ENCODE data around the gene CRACR2B. TPM values are rescaled to one million over a fixed set of nuclear protein-coding genes. Genes with fewer than 3 reads are reported as not detected.

The CRACR2B gene
- total RNA-seq, 4 donors from 2014 or later, result 3.3 to 4.5 (median 4.0) TPM

DNA sequence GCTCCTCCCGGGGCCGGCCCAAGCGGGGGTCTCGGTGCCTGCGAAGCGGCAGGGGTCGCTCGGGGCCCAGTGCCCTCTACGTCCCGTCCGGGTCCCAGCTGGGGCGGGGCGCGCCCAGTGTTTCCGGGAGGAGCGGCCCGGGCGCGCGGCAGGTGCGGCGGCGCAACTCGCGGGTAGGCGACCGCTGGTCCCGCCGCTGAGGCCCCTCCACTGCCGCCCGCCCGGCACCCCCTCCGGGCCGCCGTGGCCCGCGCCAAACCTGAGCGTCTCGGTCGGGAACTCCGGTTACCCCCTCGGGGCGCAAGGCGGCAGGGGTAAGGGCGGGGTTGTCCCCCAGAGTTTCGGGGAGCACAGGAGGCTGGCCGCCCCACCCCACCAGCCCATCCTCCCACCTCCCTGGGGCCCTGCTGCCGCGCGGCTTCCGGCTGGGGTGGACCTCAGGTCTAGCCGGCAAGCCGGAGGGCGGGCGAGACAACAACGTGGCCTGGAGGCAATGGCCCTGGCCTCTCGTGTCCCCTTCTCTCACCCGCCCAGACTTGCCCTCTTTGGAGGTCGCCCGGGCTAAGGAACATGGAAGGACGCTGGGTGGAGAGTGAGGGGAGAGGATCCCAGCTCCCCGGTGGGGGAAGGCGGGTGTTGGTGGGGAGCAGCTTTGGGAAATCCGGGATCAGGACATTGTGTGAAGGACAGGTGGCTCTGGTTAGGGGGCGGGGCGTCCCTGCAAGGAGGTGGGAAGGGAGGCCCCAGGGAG lies 398 bp upstream of the CRACR2B start:
- H3K4me3 ChIP-seq, result peak overlapping the region; percentile 28 to 51 (median 46)
- peaks cover 8 to 38% of the 10 kb centered on the region in 2 donors for H3K4me1 ChIP-seq
- peaks cover 18 to 40% (median 38%) of the 10 kb centered on the region in 3 donors for H3K27me3 ChIP-seq
- peaks cover 0 to 27% of the 10 kb centered on the region in 2 donors for H3K36me3 ChIP-seq
- ATAC-seq, result no peak
- intact Hi-C loops (cut with DNase I; ENCODE audit: low total_unique reads) (no loop called here), in situ Hi-C loops (cut with MboI; ENCODE audit: low sequenced_read_pairs in 4 of 4) (no loop called here)
- H3K27ac ChIP-seq, result peak overlapping the region; percentile 52 to 75 (median 68)
- H3K9me3 ChIP-seq, result no peaks in the 10 kb centered on the region
- DNase-seq, result no peak
- TF ChIP-seq, protein P1, sequence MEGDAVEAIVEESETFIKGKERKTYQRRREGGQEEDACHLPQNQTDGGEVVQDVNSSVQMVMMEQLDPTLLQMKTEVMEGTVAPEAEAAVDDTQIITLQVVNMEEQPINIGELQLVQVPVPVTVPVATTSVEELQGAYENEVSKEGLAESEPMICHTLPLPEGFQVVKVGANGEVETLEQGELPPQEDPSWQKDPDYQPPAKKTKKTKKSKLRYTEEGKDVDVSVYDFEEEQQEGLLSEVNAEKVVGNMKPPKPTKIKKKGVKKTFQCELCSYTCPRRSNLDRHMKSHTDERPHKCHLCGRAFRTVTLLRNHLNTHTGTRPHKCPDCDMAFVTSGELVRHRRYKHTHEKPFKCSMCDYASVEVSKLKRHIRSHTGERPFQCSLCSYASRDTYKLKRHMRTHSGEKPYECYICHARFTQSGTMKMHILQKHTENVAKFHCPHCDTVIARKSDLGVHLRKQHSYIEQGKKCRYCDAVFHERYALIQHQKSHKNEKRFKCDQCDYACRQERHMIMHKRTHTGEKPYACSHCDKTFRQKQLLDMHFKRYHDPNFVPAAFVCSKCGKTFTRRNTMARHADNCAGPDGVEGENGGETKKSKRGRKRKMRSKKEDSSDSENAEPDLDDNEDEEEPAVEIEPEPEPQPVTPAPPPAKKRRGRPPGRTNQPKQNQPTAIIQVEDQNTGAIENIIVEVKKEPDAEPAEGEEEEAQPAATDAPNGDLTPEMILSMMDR (IDR thresholded peaks at IDR 0.05 in 4 of 5, conservative IDR thresholded peaks at IDR 0.05 in 1 of 5), result no peak
- no peak for TF ChIP-seq POLR2A (IDR thresholded peaks at IDR 0.05)

DNA sequence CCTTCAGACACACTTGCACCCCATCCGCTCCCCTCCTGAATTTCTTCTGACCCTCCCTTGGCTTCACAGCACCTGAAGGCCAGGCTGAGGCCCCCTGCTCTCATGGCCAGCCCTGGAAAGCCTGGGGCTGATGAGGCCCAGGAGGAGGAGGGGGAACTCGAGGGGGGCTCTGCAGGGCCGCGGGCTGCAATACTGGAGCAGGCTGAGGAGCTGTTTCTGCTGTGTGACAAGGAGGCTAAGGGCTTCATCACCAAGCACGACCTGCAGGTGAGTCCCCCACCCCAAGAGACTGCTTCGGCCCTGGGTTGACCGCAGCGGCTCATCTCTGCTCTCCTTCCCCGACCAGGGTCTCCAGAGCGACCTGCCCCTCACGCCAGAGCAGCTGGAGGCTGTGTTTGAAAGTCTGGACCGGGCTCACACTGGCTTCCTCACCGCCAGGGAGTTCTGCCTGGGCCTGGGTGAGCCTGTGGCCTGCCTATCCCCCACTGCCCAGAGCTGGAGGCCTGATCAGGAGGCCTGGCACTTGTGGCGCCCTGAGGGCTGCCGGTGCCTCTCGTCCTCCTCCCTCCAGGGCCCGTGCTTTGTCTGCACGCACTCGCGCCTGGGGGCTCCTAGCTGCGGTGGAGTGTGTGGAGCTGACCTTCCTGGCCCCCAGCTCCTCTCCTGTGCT lies 922 bp downstream of the CRACR2B start:
- Histone ChIP-seq H3K4me1 (peaks cover 7 to 37% of the 10 kb centered on the region in 2 donors), H3K27ac (peak overlapping the region; percentile 20 to 75 (median 68)), H3K4me3 (peak overlapping the region; percentile 37 to 59 (median 47)), H3K27me3 (peaks cover 18 to 40% (median 38%) of the 10 kb centered on the region in 3 donors), H3K9me3 (no peaks in the 10 kb centered on the region), H3K36me3 (peaks cover 0 to 20% of the 10 kb centered on the region in 2 donors)
- intact Hi-C loops (cut with DNase I; ENCODE audit: low total_unique reads), result no loop called here
- no peak for TF ChIP-seq POLR2A (IDR thresholded peaks at IDR 0.05)
- TF ChIP-seq, protein P1 (IDR thresholded peaks at IDR 0.05 in 4 of 5, conservative IDR thresholded peaks at IDR 0.05 in 1 of 5), result no peak
- no peak for DNase-seq
- in situ Hi-C loops (cut with MboI; ENCODE audit: low sequenced_read_pairs in 4 of 4), result no loop called here
- no peak for ATAC-seq

DNA sequence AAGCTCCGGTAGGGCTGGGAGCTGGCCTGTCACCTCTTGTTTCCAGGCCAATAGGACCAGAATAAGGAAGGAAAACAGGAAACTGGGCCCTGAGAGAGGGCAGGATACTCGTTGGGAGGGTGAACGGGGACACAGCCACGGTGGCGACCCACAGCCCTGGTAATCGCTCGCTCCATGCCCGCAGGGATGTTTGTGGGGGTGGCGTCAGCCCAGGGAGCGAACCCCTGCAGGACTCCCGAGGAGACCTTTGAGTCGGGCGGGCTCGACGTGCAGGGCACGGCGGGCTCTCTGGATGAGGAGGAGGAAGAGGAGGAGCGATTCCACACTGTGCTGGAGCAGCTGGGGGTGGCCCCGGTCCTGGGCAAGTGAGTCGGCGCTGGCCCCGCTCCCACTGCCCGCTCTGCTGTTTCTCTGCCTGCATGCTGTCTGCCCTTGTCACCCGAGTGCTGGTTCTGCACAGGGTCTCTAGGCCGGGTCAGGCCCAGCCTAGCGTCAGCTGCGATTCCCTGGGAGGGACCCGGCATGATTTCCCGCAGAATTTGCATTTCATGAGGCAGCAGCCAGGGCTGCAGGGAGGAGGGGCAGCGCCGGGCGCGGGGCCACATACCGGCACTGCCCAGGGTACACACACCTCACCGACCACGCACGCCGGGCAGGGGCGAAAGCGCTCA lies 1.6 kb downstream of the CRACR2B start:
- TF ChIP-seq, protein P1 (IDR thresholded peaks at IDR 0.05 in 4 of 5, conservative IDR thresholded peaks at IDR 0.05 in 1 of 5), result no peak
- no peak for TF ChIP-seq POLR2A (IDR thresholded peaks at IDR 0.05)
- in situ Hi-C loops (cut with MboI; ENCODE audit: low sequenced_read_pairs in 4 of 4), result no loop called here
- DNase-seq (peak in 1 of 2 donors; percentile 35), ATAC-seq (no peak)
- H3K4me1 ChIP-seq, result peaks cover 13 to 38% of the 10 kb centered on the region in 2 donors
- intact Hi-C loops (cut with DNase I; ENCODE audit: low total_unique reads), result no loop called here
- peak overlapping the region; percentile 37 to 59 (median 47) for H3K4me3 ChIP-seq
- H3K27ac ChIP-seq, result peak overlapping the region in 3 of 4 donors; percentile 68 to 75 (median 69)
- H3K9me3 ChIP-seq, result no peaks in the 10 kb centered on the region
- peaks cover 0 to 13% of the 10 kb centered on the region in 2 donors for H3K36me3 ChIP-seq
- peaks cover 18 to 40% (median 38%) of the 10 kb centered on the region in 3 donors for H3K27me3 ChIP-seq

DNA sequence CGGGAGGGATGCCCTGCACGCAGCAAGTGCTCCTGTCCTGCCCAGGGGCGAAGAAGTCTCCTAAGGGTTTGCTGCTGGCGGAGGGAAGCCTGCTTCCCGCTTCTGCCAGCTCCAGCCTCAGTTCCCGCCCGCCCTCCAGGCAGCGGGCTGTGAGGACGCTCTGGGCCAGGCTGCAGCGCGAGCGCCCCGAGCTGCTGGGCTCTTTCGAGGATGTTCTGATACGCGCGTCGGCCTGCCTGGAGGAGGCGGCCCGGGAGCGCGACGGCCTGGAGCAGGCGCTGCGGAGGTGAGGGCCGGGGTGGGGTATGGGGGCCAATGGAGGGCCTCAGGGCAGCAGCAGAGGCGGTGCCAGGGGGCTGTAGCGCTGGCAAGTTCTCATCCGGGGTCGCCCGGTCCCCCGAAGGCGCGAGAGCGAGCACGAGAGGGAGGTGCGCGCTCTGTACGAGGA lies 2.2 kb downstream of the CRACR2B start:
- no peak for DNase-seq
- Histone ChIP-seq H3K9me3 (no peaks in the 10 kb centered on the region), H3K27ac (peak overlapping the region in 3 of 4 donors; percentile 68 to 75 (median 69)), H3K27me3 (peaks cover 18 to 40% (median 38%) of the 10 kb centered on the region in 3 donors), H3K36me3 (peaks cover 0 to 8% of the 10 kb centered on the region in 2 donors), H3K4me3 (peak overlapping the region; percentile 37 to 59 (median 47)), H3K4me1 (peaks cover 19 to 39% of the 10 kb centered on the region in 2 donors)
- in situ Hi-C loops (cut with MboI; ENCODE audit: low sequenced_read_pairs in 4 of 4), result no loop called here
- intact Hi-C loops (cut with DNase I; ENCODE audit: low total_unique reads), result no loop called here
- peak; percentile 14 to 52 for TF ChIP-seq POLR2A (IDR thresholded peaks at IDR 0.05)
- TF ChIP-seq, protein P1 (IDR thresholded peaks at IDR 0.05 in 4 of 5, conservative IDR thresholded peaks at IDR 0.05 in 1 of 5), result no peak
- no peak for ATAC-seq
